Prostate gland (tissue), 2 donors: ENCODE data around the gene SHC3. TPM values are rescaled to one million over a fixed set of nuclear protein-coding genes. Genes with fewer than 3 reads are reported as not detected.

ENCODE experiments used
- DNase-seq: peaks from one replicate; pipeline ENCODE4 v3.0.0-alpha.2; 2019; ENCODE audit warnings: low spot score
- H3K27ac ChIP-seq, 2 donors: fragments of 200-600 bp; sonication (generic); 2 replicates each; pipeline ENCODE4 v1.5.1; 2017 to 2019
- H3K27me3 ChIP-seq: fragments of 200-600 bp; sonication (generic); replicated peaks from 2 replicates; pipeline ENCODE4 v1.5.1; 2019; ENCODE audit not compliant: insufficient read depth
- H3K36me3 ChIP-seq, 2 donors: fragments of 200-600 bp; sonication (generic); 1 replicate in 1 of 2; 2 replicates in 1 of 2; pipeline versions ENCODE4 v1.5.1 to v1.8.1; 2017 to 2019
- H3K4me1 ChIP-seq: fragments of 200-600 bp; sonication (generic); replicated peaks from 2 replicates; pipeline ENCODE4 v1.5.1; 2019
- H3K4me3 ChIP-seq, 2 donors: fragments of 200-600 bp; sonication (generic); 2 replicates each; pipeline ENCODE4 v1.5.1; 2017 to 2019
- H3K9me3 ChIP-seq: fragments of 200-600 bp; sonication (generic); 2 replicates; pipeline ENCODE4 v1.5.1; 2017
- POLR2A ChIP-seq: fragments of 450-650 bp; IDR thresholded peaks from one replicate; pipeline ENCODE4 v1.6.1; 2016; ENCODE audit warnings: antibody characterized with exemption, mild to moderate bottlenecking
- POLR2AphosphoS5 ChIP-seq: sonication (generic); formaldehyde crosslinking; IDR thresholded peaks from one replicate; pipeline ENCODE4 v1.6.1; 2017; ENCODE audit warnings: antibody characterized with exemption
- WGBS: methylation state at CpG from one replicate; pipeline ENCODE4 v1.1.5; 2018; 5-methylcytosine and 5-hydroxymethylcytosine counted together
- intact Hi-C: fragments of 100-400 bp; cut with DNase I; formaldehyde crosslinking; loops from one replicate; pipeline ENCODE4 v1.14.2; 2022
- total RNA-seq, 2 donors: library from RNA; depleted of rRNA; stranded (reverse); fragments of >200 nt; gene quantifications; one replicate each; pipeline ENCODE4 v1.1.0, GENCODE V29; 2016
- TF ChIP-seq, protein P1 (sequence below), 4 experiments: fragments of 200-600 bp in 2 of 4; fragments of 450-650 bp in 2 of 4; sonication (generic) in 2 of 4; IDR thresholded peaks; 1 replicate in 3 of 4; 2 replicates in 1 of 4; pipeline ENCODE4 v1.5.1; 2016 to 2019; ENCODE audit warnings: antibody characterized with exemption in 4 of 4, mild to moderate bottlenecking in 2 of 4, moderate library complexity in 2 of 4

Gene SHC3
- total RNA-seq, 2 donors from 2014 or later, result 0.34 to 0.59 TPM

DNA sequence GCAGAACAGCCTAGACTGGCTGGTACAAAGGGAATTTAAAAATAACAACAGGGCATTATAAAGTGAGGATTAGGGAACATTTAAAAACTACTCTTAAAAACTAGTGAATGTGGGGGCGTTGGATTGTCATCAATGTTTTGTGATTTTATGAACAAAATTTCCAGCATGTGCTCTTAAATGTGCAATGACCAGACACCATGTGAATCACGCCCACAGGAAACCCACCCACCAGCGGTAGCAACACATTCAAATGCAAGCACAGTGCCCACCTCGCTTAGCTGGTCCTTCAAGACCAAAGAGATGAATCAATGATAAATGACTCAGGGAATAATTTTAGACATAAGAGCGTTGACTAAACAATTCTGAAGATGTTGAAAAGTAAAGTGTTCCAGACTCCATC lies 146.4 kb downstream of the SHC3 start:
- H3K36me3 ChIP-seq, result no peaks in the 10 kb centered on the region
- no peaks in the 10 kb centered on the region for H3K9me3 ChIP-seq
- WGBS, result 92% methylated on average over 5 of the region's 5 CpGs
- no peak overlapping the region for H3K4me3 ChIP-seq
- TF ChIP-seq POLR2A (no peak), POLR2AphosphoS5 (no peak)
- TF ChIP-seq, protein P1, sequence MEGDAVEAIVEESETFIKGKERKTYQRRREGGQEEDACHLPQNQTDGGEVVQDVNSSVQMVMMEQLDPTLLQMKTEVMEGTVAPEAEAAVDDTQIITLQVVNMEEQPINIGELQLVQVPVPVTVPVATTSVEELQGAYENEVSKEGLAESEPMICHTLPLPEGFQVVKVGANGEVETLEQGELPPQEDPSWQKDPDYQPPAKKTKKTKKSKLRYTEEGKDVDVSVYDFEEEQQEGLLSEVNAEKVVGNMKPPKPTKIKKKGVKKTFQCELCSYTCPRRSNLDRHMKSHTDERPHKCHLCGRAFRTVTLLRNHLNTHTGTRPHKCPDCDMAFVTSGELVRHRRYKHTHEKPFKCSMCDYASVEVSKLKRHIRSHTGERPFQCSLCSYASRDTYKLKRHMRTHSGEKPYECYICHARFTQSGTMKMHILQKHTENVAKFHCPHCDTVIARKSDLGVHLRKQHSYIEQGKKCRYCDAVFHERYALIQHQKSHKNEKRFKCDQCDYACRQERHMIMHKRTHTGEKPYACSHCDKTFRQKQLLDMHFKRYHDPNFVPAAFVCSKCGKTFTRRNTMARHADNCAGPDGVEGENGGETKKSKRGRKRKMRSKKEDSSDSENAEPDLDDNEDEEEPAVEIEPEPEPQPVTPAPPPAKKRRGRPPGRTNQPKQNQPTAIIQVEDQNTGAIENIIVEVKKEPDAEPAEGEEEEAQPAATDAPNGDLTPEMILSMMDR (IDR thresholded peaks at IDR 0.05), result no peak
- H3K27me3 ChIP-seq, result no peaks in the 10 kb centered on the region
- no peak for DNase-seq
- no peak overlapping the region for H3K27ac ChIP-seq
- intact Hi-C loops, result no loop called here
- H3K4me1 ChIP-seq, result no peaks in the 10 kb centered on the region

DNA sequence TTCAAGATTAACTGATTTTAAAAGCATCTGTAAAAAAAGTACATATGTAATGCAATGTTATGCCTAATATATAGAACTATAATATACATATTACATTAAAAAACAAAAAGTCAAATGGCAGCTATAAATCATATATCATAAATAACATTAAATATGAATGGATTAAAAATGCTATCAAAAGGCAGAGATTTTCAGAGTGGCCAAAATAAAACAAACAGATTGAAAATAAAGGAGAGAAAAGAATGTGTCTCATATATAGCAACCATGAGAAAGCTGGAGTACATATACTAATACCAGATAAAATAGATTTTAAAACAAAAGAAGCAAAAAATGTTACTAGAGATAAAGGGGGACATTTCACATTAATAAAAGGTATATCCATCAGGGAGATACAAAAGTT lies 148.8 kb downstream of the SHC3 start:
- intact Hi-C loops, result no loop called here
- no peak for TF ChIP-seq POLR2AphosphoS5
- TF ChIP-seq, protein P1 (IDR thresholded peaks at IDR 0.05), result no peak
- TF ChIP-seq POLR2A, result no peak
- no peaks in the 10 kb centered on the region for H3K4me1 ChIP-seq
- no peak overlapping the region for H3K27ac ChIP-seq
- no peak overlapping the region for H3K4me3 ChIP-seq
- no peaks in the 10 kb centered on the region for H3K27me3 ChIP-seq
- no peaks in the 10 kb centered on the region for H3K36me3 ChIP-seq
- no peaks in the 10 kb centered on the region for H3K9me3 ChIP-seq
- DNase-seq, result no peak

DNA sequence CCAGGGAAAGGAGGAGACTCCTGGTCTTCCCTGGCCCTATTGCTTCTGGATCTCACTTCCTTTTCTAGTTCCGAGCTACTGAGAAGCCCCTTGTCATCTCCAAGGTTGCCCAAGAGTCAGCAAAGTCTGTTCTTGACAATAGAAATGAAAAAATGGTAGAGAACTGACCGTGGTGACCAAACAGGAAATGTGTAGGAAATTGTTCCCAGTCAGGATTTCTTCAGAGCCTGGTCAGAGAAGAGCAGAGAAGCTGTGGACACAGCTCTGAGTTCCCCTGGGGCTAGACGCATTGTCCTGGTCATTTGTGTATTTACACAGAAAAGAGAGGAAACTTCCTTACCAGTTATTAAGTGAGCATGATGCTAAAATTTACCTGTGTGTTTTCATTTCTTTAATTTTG lies 151.7 kb downstream of the SHC3 start:
- intact Hi-C loops, result no loop called here
- 65% methylated on average over 3 of the region's 3 CpGs for WGBS
- Histone ChIP-seq H3K27ac (no peak overlapping the region), H3K27me3 (no peaks in the 10 kb centered on the region), H3K4me1 (peaks cover 1% of the 10 kb centered on the region), H3K9me3 (no peaks in the 10 kb centered on the region), H3K4me3 (no peak overlapping the region), H3K36me3 (no peaks in the 10 kb centered on the region)
- TF ChIP-seq POLR2AphosphoS5 (no peak), POLR2A (no peak)
- TF ChIP-seq, protein P1 (IDR thresholded peaks at IDR 0.05), result no peak
- DNase-seq, result no peak

DNA sequence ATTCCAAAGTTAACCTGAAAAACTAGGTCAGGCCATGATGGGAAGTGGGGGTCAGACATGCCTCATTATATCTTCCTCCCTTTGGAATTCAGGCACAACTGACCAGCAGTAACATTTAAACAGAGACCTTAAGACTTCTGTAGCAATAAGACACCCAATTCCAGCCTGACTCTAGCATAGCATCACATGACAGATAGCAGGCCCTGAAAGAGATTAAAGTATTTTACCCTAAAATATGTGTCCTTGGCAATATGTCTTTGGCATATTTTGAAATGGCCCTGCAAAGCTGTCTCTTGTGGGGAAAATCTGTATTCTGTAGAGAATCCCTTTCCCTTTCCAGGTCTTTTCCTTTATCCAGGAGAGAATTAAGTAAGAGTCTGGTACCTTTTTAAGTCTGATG lies 153.1 kb downstream of the SHC3 start:
- Histone ChIP-seq H3K27ac (no peak overlapping the region), H3K36me3 (no peaks in the 10 kb centered on the region), H3K27me3 (no peaks in the 10 kb centered on the region), H3K9me3 (no peaks in the 10 kb centered on the region), H3K4me3 (no peak overlapping the region), H3K4me1 (peaks cover 5% of the 10 kb centered on the region)
- TF ChIP-seq POLR2A (no peak), POLR2AphosphoS5 (no peak)
- TF ChIP-seq, protein P1 (IDR thresholded peaks at IDR 0.05), result no peak
- intact Hi-C loops, result no loop called here
- no peak for DNase-seq

DNA sequence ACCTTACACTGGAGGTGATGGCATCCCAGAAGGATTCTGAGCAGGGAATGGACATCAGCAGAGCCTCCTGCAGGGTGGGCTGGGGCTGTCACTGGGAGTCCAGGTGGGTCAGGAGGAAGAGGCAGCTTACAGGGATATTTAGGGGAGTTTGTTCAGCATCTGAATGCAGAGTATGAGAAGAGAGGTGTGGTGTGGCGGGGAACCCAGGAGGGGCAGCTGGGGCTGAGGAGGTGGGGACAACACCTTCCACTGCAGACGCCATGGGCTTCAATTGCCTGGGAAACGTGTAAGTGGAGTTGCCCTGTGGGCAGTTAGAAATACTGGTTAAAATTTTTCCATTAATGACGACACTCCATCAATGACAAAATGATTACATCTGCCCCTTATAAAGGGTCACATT lies 153.9 kb downstream of the SHC3 start:
- intact Hi-C loops, result no loop called here
- no peak overlapping the region for H3K4me3 ChIP-seq
- H3K9me3 ChIP-seq, result no peaks in the 10 kb centered on the region
- H3K27ac ChIP-seq, result no peak overlapping the region
- no peak for DNase-seq
- TF ChIP-seq POLR2AphosphoS5 (no peak), POLR2A (no peak)
- TF ChIP-seq, protein P1 (IDR thresholded peaks at IDR 0.05), result no peak
- no peaks in the 10 kb centered on the region for H3K27me3 ChIP-seq
- no peaks in the 10 kb centered on the region for H3K36me3 ChIP-seq
- 92% methylated on average over 4 of the region's 4 CpGs for WGBS
- H3K4me1 ChIP-seq, result peaks cover 5% of the 10 kb centered on the region
